Spinal cord (tissue), 10 donors: Measurements from ENCODE around the gene CPNE5. TPM values are rescaled to one million over a fixed set of nuclear protein-coding genes. Genes with fewer than 3 reads are reported as not detected.

Experiments
- DNase-seq, 6 donors: peaks; one replicate each; pipeline versions ENCODE4 v3.0.0 to v3.0.0-alpha.2; 2013 to 2015; ENCODE audit warnings: low spot score in 6 of 6, low read depth in 4 of 6
- H3K27ac ChIP-seq: one replicate; pipeline ENCODE4 v1.5.1; 2013; ENCODE audit warnings: low read depth, low read length, control low read depth
- H3K27me3 ChIP-seq: one replicate; pipeline ENCODE4 v1.6.1; 2013; ENCODE audit warnings: low read length; ENCODE audit not compliant: control insufficient read depth, insufficient read depth
- H3K36me3 ChIP-seq: one replicate; pipeline ENCODE4 v1.6.1; 2013; ENCODE audit warnings: low read length; ENCODE audit not compliant: control insufficient read depth, insufficient read depth
- H3K4me1 ChIP-seq: one replicate; pipeline ENCODE4 v1.6.1; 2013; ENCODE audit warnings: low read length; ENCODE audit not compliant: control insufficient read depth, insufficient read depth
- H3K4me3 ChIP-seq: one replicate; pipeline ENCODE4 v1.5.1; 2013; ENCODE audit warnings: low read depth, low read length, control low read depth
- H3K9me3 ChIP-seq: one replicate; pipeline ENCODE4 v1.6.1; 2013; ENCODE audit warnings: low read length; ENCODE audit not compliant: control insufficient read depth, insufficient read depth
- WGBS: methylation state at CpG from one replicate; pipeline ENCODE4 v1.1.5; 2013; ENCODE audit warnings: missing lambda C conversion rate; ENCODE audit not compliant: insufficient coverage; 5-methylcytosine and 5-hydroxymethylcytosine counted together
- polyA plus RNA-seq, 2 donors: library from polyadenylated mRNA; unstranded; fragments of 120-200 nt; gene quantifications; one replicate each; pipeline ENCODE4 v1.2.1, GENCODE V29; 2013; ENCODE audit not compliant: insufficient read length in 2 of 2
- total RNA-seq, 2 donors: library from RNA; depleted of rRNA in 1 of 2; stranded (reverse); fragments of 120-200 nt in 1 of 2; fragments of >200 nt in 1 of 2; gene quantifications; one replicate each; pipeline versions ENCODE4 v1.2.3 to v1.2.4, GENCODE V29; 2013 to 2014
- donor health status: healthy.

CPNE5 gene
- total and polyA plus RNA-seq, 4 donors, result 9.6 to 88.4 (median 52.8) TPM

DNA sequence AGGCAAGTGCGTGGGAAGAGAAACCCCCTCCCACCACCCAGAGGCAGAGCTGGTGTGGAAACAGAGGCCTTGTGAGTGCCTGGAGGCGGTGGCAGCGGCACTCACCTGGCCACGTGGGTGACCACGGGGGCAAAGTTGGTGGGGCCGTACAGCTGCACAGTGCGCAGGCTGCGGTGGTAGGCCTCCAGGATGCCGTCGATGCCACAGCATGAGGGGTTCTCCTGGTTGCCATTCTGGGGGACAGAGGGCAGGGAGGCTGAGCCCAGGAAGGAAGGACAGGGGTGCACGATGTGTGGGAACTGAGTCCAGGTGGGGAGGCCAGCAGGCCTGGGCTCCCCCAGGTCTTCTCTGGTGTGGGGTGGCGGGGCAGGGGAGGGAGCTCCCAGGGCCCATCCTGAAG lies 94.0 kb downstream of the CPNE5 start:
- no peaks in the 10 kb centered on the region for H3K27me3 ChIP-seq
- H3K4me1 ChIP-seq, result peaks cover 3% of the 10 kb centered on the region
- no peak for DNase-seq
- WGBS, result 96% methylated on average over 11 of the region's 12 CpGs
- no peak overlapping the region for H3K4me3 ChIP-seq
- peaks cover 69% of the 10 kb centered on the region for H3K36me3 ChIP-seq
- H3K9me3 ChIP-seq, result no peaks in the 10 kb centered on the region
- no peak overlapping the region for H3K27ac ChIP-seq

- no peaks in the 10 kb centered on the region for H3K27me3 ChIP-seq
- H3K4me1 ChIP-seq, result peaks cover 3% of the 10 kb centered on the region
- WGBS, result no CpG with 5 or more reads among the region's 2 CpGs
- no peak overlapping the region for H3K27ac ChIP-seq
- H3K4me3 ChIP-seq, result no peak overlapping the region
- no peak for DNase-seq
- H3K9me3 ChIP-seq, result no peaks in the 10 kb centered on the region
- H3K36me3 ChIP-seq, result peaks cover 66% of the 10 kb centered on the region
These were observed 95.0 kb downstream of the CPNE5 start for GRCh38 chr6:36744304-36744673.

- Histone ChIP-seq H3K27me3 (no peaks in the 10 kb centered on the region), H3K27ac (no peak overlapping the region), H3K4me3 (no peak overlapping the region), H3K4me1 (peaks cover 3% of the 10 kb centered on the region), H3K36me3 (peaks cover 63% of the 10 kb centered on the region), H3K9me3 (no peaks in the 10 kb centered on the region)
- 80% methylated on average over 20 of the region's 24 CpGs for WGBS
- DNase-seq, result no peak
These were observed 95.5 kb downstream of the CPNE5 start for GRCh38 chr6:36743538-36744303.

DNA sequence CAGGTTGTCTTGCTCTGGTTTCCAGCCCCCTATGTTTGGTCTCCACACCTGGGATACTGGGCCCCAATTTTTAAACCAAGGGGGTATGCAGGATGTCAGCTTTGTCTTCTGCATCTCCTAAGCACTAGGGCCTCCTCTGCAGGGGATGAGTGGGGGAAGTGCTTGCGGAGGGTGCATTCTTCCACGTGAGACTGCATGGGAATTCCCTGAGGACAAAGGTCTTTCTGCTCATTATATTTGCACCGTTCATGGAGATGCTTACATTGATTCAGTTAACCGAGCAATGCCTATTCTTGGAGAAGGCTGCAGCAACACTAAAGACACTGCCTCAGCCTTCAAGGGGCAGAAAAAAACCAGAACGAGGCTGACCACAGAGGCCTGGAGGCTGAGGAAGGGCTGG lies 96.2 kb downstream of the CPNE5 start:
- Histone ChIP-seq H3K36me3 (peaks cover 60% of the 10 kb centered on the region), H3K27me3 (no peaks in the 10 kb centered on the region), H3K4me3 (no peak overlapping the region), H3K4me1 (peaks cover 3% of the 10 kb centered on the region), H3K27ac (no peak overlapping the region), H3K9me3 (no peaks in the 10 kb centered on the region)
- DNase-seq, result no peak
- WGBS, result 32% methylated on average over 3 of the region's 5 CpGs

- Histone ChIP-seq H3K27me3 (no peaks in the 10 kb centered on the region), H3K4me3 (no peak overlapping the region), H3K36me3 (peaks cover 55% of the 10 kb centered on the region), H3K4me1 (peaks cover 3% of the 10 kb centered on the region), H3K9me3 (no peaks in the 10 kb centered on the region), H3K27ac (no peak overlapping the region)
- WGBS, result 89% methylated on average over 19 of the region's 19 CpGs
- DNase-seq, result no peak
These were observed 97.1 kb downstream of the CPNE5 start for GRCh38 chr6:36742146-36742545.

- 83% methylated on average over 7 of the region's 11 CpGs for WGBS
- H3K27me3 ChIP-seq, result no peaks in the 10 kb centered on the region
- peaks cover 45% of the 10 kb centered on the region for H3K36me3 ChIP-seq
- no peak overlapping the region for H3K4me3 ChIP-seq
- H3K27ac ChIP-seq, result no peak overlapping the region
- H3K4me1 ChIP-seq, result peaks cover 5% of the 10 kb centered on the region
- DNase-seq, result no peak
- no peaks in the 10 kb centered on the region for H3K9me3 ChIP-seq
These were observed 98.4 kb downstream of the CPNE5 start for GRCh38 chr6:36740818-36741179.

- WGBS, result 75% methylated on average over 10 of the region's 13 CpGs
- H3K36me3 ChIP-seq, result peaks cover 39% of the 10 kb centered on the region
- H3K27ac ChIP-seq, result no peak overlapping the region
- peaks cover 11% of the 10 kb centered on the region for H3K4me1 ChIP-seq
- no peak overlapping the region for H3K4me3 ChIP-seq
- no peaks in the 10 kb centered on the region for H3K27me3 ChIP-seq
- no peak for DNase-seq
- no peaks in the 10 kb centered on the region for H3K9me3 ChIP-seq
These were observed 99.1 kb downstream of the CPNE5 start for GRCh38 chr6:36739947-36740817.

- Histone ChIP-seq H3K4me1 (peaks cover 13% of the 10 kb centered on the region), H3K9me3 (no peaks in the 10 kb centered on the region), H3K4me3 (no peak overlapping the region), H3K27me3 (no peaks in the 10 kb centered on the region), H3K27ac (no peak overlapping the region), H3K36me3 (peaks cover 18% of the 10 kb centered on the region)
- no peak for DNase-seq
- WGBS, result no CpG with 5 or more reads among the region's 1 CpG
These were observed 101.1 kb downstream of the CPNE5 start for GRCh38 chr6:36738108-36738507.

GRCh38 chr6:36737043-36737785 lies 102.0 kb downstream of the CPNE5 start:
- Histone ChIP-seq H3K4me3 (no peak overlapping the region), H3K9me3 (no peaks in the 10 kb centered on the region), H3K36me3 (peaks cover 11% of the 10 kb centered on the region), H3K27me3 (no peaks in the 10 kb centered on the region), H3K4me1 (peaks cover 13% of the 10 kb centered on the region), H3K27ac (no peak overlapping the region)
- 89% methylated on average over 14 of the region's 14 CpGs for WGBS
- no peak for DNase-seq
